GM18909 (cell line): ENCODE results near the gene NYAP1.
"Not testable (repeated sequence)": the region's sequence is repeated elsewhere in the genome, so short reads cannot be mapped to it uniquely, and the experiment has no call there.

Source experiments
- ATAC-seq: cut with Tn5 transposase; IDR thresholded peaks from one replicate; pipeline ENCODE4 v1.9.1; 2021; ENCODE audit warnings: mild to moderate bottlenecking; ENCODE audit not compliant: unreplicated experiment, poor library complexity

Gene NYAP1

GRCh38 chr7:100481466-100481865 lies 2.3 kb upstream of the NYAP1 start:
- no peak for ATAC-seq

GRCh38 chr7:100482728-100483089 lies 1.0 kb upstream of the NYAP1 start:
- ATAC-seq, result no peak

DNA sequence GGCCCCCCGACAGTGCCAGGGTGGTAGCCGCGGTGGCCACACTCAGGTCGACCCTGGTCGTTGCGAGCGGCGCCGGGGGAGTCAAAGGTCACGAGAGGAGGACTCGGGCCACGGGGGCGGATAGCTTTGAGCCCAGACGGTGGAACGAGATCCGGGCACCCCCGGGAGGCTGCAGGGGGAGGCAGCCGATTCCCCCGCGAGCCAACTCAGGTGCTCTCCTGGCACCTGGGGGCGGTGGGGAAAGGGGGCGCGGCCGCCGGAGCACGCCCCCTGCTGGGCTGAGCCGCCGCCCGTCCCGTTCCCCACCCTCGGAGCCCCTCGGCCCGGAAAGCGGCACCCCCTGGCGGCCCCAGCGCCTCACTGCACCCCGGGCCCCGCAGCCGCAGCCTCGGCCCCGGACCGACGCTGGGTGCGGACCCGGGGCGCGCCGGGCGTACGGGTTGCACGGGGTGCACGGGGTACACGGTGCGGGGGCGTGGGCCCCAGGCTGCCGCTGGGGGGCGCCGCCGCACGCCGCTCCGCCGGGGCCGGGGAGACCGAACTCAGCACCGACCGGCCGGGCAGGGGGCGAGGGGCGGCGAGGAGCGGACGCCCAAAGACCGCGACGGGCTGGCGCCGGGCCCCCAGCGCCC lies 521 bp upstream of the NYAP1 start:
- ATAC-seq, result peak; percentile 68

- ATAC-seq, result no peak
Measured at GRCh38 chr7:100484673-100485045, 932 bp downstream of the NYAP1 start.

DNA sequence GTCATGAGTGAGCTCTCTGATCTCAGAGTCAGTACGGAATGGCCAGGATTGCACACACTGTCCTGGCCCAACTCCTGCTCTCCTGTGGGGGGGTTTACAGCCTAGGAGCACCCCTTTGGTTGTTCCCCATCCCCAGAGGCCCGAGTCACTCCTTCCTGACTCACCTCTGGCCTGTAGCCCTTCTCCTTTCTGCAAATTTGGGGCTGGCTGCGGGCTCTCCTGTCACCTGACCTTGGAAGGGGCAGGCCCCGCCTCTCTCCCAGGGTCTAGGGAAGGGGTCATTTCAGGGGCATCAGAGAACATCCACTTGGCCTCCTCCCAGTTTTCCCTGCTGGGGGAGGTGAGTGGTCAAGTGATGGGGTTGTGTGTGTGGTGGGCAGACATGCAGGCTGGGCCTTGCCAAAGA lies 1.7 kb downstream of the NYAP1 start:
- ATAC-seq, result no peak

- no peak for ATAC-seq
Measured at GRCh38 chr7:100486111-100486636, 2.4 kb downstream of the NYAP1 start.

DNA sequence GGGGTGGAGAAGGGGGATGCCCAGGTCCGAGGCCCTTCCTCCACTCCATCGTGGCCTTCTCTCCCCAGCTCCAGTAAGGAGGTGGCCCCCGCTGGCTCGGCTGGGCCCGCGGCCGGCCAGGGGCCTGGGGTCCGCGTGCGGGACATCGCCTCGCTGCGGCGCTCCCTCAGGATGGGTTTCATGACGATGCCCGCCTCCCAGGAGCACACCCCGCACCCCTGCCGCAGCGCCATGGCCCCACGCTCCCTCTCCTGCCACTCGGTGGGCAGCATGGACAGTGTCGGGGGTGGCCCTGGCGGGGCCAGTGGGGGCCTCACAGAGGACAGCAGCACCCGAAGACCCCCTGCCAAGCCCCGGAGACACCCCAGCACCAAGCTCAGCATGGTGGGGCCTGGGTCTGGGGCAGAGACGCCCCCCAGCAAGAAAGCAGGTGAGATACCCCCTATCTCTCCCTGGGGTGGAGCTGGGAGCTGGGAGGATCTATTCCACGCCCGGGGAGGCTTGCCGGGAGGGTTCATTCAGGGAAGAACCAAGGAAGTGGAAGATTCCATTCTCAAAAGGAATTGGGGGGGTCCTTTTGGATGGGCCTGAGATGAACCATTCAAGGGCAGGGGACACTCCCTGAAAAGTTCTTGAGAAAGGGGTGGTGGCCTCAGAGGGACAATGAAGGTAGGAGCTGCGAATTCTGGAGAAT lies 3.2 kb downstream of the NYAP1 start:
- ATAC-seq, result no peak

DNA sequence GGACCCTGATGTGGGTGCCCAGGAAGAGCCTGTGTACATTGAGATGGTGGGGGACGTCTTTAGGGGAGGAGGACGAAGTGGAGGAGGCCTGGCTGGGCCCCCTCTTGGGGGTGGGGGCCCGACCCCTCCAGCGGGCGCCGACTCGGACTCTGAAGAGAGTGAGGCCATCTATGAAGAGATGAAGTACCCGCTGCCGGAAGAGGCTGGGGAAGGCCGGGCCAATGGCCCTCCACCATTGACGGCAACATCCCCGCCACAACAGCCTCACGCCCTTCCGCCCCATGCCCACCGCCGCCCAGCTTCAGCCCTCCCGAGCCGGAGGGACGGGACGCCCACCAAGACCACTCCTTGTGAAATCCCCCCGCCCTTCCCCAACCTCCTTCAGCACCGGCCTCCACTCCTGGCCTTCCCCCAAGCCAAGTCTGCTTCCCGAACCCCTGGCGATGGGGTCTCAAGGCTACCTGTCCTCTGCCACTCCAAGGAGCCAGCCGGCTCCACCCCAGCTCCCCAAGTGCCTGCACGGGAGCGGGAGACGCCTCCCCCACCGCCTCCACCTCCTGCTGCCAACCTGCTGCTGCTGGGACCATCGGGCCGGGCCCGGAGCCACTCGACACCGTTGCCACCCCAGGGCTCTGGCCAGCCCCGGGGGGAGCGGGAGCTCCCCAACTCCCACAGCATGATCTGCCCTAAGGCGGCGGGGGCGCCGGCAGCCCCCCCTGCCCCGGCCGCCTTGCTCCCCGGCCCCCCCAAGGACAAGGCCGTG lies 4.8 kb downstream of the NYAP1 start:
- no peak for ATAC-seq

DNA sequence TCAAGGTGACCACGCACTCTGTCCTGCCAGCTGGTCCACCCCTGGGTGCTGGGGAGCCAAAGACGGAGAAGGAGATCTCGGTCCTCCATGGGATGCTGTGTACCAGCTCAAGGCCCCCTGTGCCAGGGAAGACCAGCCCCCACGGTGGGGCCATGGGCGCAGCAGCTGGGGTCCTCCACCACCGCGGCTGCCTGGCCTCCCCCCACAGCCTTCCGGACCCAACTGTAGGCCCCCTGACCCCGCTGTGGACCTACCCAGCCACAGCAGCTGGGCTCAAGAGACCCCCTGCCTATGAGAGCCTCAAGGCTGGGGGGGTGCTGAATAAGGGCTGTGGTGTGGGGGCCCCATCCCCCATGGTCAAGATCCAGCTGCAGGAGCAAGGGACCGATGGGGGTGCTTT lies 5.4 kb downstream of the NYAP1 start:
- no peak for ATAC-seq

GRCh38 chr7:100489824-100490223 lies 6.1 kb downstream of the NYAP1 start:
- ATAC-seq, result no peak

GRCh38 chr7:100490483-100491191 lies 6.9 kb downstream of the NYAP1 start:
- no peak for ATAC-seq

DNA sequence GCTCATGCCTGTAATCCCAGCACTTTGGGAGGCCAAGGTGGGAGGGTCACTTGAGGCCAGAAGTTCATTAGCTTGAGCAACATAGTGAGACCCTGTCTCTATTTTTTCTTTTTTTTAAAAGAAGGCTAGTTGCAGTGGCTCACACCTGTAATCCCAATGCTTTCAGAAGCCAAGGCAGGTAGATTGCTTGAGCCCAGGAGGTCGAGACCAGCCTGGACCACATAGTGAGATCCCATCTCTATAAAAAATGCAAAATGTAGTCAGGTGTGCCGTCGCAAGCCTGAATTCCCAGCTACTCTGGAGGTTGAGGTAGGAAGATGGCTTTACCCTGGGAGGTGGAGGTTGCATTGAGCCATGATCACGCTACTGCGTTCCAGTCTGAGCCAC lies 7.5 kb downstream of the NYAP1 start:
- ATAC-seq, result no peak

DNA sequence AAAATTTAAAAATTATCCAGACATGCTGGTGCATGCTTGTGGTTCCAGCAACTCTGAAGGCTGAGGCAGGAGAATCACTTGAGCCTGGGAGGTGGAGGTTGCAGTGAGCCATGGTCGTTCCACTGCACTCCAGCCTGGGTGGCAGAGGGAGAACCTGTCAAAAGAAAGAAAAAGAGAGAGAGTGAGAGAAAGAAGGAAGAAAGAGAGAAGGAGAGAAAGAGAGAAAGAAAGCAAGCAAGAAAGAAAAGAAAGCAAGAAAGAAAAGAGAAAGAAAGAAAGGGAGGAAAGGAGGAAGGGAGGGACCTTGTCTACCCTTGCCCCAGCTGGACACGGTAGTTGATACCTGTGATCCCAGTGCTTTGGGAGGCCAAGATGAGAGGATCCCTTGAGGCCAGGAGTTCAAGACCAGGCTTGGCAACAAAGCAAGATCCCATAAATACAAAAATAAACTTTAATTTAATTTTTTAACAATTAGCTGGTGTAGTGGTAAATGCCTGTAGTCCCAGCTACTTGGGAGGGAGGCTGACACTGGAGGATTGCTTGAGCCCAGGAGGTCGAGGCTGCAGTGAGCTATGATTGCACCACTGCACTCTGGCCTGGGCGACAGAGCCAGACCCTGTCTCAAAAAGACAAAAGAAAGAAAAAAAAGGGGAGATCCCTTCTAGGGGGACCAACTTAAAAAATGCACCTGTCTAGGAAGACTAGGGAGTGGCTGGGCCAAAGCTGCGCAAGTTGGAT lies 9.2 kb downstream of the NYAP1 start:
- ATAC-seq, result no peak

- no peak for ATAC-seq
Measured at GRCh38 chr7:100493476-100494264, 9.9 kb downstream of the NYAP1 start.

DNA sequence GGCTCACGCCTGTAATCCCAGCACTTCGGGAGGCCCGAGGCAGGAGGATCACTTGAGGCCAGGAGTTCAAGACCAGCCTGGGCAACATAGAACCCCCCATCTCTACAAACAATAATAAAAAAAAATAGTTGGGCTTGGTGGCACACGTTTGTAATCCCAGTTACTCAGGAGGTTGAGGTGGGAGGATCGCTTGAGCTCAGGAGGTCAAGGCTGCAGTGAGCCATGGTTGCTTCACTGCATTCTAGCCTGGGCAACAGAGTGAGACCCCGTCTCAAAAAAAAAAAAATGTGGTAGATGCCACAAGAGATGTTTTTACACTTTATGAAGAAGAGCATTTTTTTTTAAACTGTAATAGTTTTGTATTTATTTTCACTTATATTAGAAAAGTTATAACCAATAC lies 12.8 kb downstream of the NYAP1 start:
- ATAC-seq, result no peak

DNA sequence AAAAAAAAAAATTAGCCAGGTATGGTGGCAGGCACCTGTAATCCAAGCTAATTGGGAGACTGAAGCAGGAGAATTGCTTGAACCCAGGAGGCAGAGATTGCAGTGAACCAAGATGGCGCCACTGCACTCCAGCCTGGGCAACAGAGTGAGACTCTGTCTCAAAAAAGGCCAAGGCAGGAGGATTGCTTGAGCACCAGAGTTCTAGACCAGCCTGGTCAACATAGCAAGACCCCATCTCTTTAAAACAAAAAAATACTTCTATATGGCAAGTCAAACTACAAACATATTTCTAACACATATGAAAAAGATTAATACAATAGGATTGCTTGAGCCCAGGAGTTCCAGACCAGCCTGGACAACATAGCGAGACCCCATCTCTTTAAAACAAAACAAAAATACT lies 17.0 kb downstream of the NYAP1 start:
- ATAC-seq, result not testable (repeated sequence)

GRCh38 chr7:100504031-100504430 lies 20.3 kb downstream of the NYAP1 start:
- ATAC-seq, result not testable (repeated sequence)

DNA sequence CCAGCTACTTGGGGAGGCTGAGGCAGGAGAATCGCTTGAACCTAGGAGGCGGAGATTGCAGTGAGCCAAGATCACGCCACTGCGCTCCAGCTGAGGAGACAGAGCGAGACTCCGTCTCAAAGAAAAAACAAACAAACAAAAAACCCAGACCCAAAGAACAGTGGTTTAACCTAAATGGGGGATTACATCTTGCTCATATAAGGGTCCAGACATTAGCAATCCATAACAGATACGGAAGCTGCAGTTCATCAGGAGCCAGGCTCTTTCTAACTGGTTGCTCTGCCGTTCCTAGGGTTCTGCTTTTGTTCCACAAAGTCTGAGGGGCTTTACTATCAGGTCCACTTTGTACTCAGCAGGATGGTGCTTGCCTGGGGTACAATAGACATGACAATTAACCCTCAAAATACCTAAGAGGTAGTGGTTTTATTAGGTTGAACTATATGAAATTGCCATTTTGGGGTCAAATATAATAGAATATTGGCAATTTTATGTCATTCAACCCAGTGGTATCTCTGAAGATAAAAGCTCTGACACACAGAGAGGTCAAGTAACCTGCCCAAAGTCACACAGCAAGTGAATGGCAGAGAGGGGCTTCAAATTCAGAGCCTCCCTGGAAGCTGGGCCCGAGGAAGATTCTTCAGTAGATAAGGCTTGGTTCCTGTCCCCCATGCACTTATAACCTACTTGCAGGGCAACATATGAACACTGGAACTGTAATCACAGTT lies 21.3 kb downstream of the NYAP1 start:
- no peak for ATAC-seq
